H1 (cell line): Measurements from ENCODE around the gene POC1B. TPM values are rescaled to one million over a fixed set of nuclear protein-coding genes. Genes with fewer than 3 reads are reported as not detected.

Experiments used
- CHD2 ChIP-seq: IDR thresholded peaks from 2 replicates; pipeline ENCODE4 v1.6.1; 2012; ENCODE audit warnings: low read length, improper control_type of control experiment
- EP300 ChIP-seq, 2 experiments: IDR thresholded peaks; 1 replicate in 1 of 2; 2 replicates in 1 of 2; pipeline ENCODE4 v1.6.1; 2011 to 2012; ENCODE audit warnings: low read depth in 2 of 2, low read length in 2 of 2, mild to moderate bottlenecking in 2 of 2, borderline replicate concordance in 1 of 2, inconsistent platforms in 1 of 2, moderate library complexity in 1 of 2
- FOSL1 ChIP-seq: IDR thresholded peaks from 2 replicates; pipeline ENCODE4 v1.6.1; 2011; ENCODE audit warnings: mild to moderate bottlenecking, low read depth, low read length, moderate library complexity; ENCODE audit not compliant: insufficient read depth
- SAP30 ChIP-seq: fragments of 300-600 bp; sonication (generic); IDR thresholded peaks from 2 replicates; pipeline ENCODE4 v1.7.1; 2012; ENCODE audit warnings: low read length, moderate library complexity, mild to moderate bottlenecking, inconsistent platforms; ENCODE audit not compliant: insufficient read depth, insufficient replicate concordance
- SUZ12 ChIP-seq: fragments of 200-600 bp; sonication (generic); IDR thresholded peaks from 2 replicates; pipeline ENCODE4 v1.6.1; 2012; ENCODE audit warnings: mild to moderate bottlenecking, inconsistent platforms, low read length, moderate library complexity, mixed read lengths
- TBP ChIP-seq: IDR thresholded peaks from 2 replicates; pipeline ENCODE4 v1.6.1; 2011; ENCODE audit warnings: low read depth, low read length, improper control_type of control experiment
- TEAD4 ChIP-seq: IDR thresholded peaks from 2 replicates; pipeline ENCODE4 v1.6.1; 2012; ENCODE audit warnings: low read depth, low read length, inconsistent platforms, mixed read lengths
- polyA plus RNA-seq, 7 experiments: library from polyadenylated mRNA; depleted of rRNA in 3 of 7; stranded (reverse) in 5 of 7; unstranded in 2 of 7; fragments of >200 nt in 5 of 7; fragments of 200-250 nt in 2 of 7; gene quantifications; 1 replicate in 5 of 7; 2 replicates in 1 of 7; 4 replicates in 1 of 7; pipeline versions ENCODE4 v1.2.1 to v1.2.3, GENCODE V29; 2011 to 2013; ENCODE audit warnings: missing spikeins in 2 of 7, mixed read lengths in 2 of 7
- total RNA-seq: library from RNA; stranded (reverse); fragmentation: NEBNext Ultra II Directional; extraction: Animal tissue kit (Norgen Biotek cat#: 25700); gene quantifications from 2 replicates; pipeline ENCODE4 v1.2.1, GENCODE V29; 2021
- TF ChIP-seq, protein P1 (sequence below): IDR thresholded peaks from 2 replicates; pipeline ENCODE4 v1.6.1; 2012; ENCODE audit warnings: low read length, inconsistent platforms

Gene POC1B
- total and polyA plus RNA-seq, 2 of the 8 experiments (the other 6 are each of a cell fraction or from before 2014, with no cell fraction given): 7.5 to 16.3 TPM

DNA sequence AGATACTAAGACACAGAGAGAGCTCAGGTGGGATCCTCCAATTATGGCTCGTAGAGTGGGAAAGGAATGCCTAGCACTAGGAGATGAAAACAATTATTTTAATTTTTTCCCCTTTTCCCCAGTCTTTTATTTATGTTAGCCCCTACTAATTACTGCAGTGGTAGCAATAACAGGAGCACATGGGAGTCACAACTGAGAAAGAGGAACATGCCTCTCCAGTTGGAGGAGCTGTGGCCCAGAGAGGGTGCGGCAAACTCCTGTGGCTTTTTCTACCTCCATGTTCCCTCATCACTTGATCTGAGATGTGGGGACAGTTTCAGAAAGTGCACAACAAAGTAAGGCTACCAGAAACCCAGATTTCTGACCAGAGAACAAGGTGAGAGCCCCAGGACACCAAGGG lies 25.9 kb upstream of the POC1B start (continued):
- TF ChIP-seq FOSL1 (no peak), CHD2 (no peak), SUZ12 (no peak), TEAD4 (no peak), TBP (no peak), SAP30 (no peak), EP300 (IDR thresholded peaks at IDR 0.05; ENCODE audit: borderline replicate concordance in 1 of 2, low read depth in 2 of 2, low read length in 2 of 2) (no peak)
- TF ChIP-seq, protein P1, sequence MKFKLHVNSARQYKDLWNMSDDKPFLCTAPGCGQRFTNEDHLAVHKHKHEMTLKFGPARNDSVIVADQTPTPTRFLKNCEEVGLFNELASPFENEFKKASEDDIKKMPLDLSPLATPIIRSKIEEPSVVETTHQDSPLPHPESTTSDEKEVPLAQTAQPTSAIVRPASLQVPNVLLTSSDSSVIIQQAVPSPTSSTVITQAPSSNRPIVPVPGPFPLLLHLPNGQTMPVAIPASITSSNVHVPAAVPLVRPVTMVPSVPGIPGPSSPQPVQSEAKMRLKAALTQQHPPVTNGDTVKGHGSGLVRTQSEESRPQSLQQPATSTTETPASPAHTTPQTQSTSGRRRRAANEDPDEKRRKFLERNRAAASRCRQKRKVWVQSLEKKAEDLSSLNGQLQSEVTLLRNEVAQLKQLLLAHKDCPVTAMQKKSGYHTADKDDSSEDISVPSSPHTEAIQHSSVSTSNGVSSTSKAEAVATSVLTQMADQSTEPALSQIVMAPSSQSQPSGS: no peak
- TF ChIP-seq, all 59 proteins: peak for 0
